Erythroblast (primary cell): Measurements from ENCODE around the gene STIM2.
"Not testable (repeated sequence)": the region's sequence is repeated elsewhere in the genome, so short reads cannot be mapped to it uniquely, and the experiment has no call there.

Experiments used
- DNase-seq, 2 experiments: peaks; one replicate each; lab custom pipeline; 2025; lab: John Stamatoyannopoulos, UW
- GATA1 ChIP-seq: IDR thresholded peaks from 2 replicates; pipeline ENCODE4 v1.6.1; 2011; ENCODE audit warnings: low read depth, mild to moderate bottlenecking, control low read depth, low read length, moderate library complexity
- POLR2A ChIP-seq: IDR thresholded peaks from 2 replicates; pipeline ENCODE4 v1.6.1; 2011; ENCODE audit warnings: mild to moderate bottlenecking, low read length

STIM2 gene

GRCh38 chr4:26860157-26860921 lies at the start of gene STIM2:
TSS of gene STIM2 (plus strand) at chr4:26860841.
- TF ChIP-seq POLR2A: peak; percentile 97
- no peak for TF ChIP-seq GATA1
- DNase-seq: peak; percentile 98 to 99

DNA sequence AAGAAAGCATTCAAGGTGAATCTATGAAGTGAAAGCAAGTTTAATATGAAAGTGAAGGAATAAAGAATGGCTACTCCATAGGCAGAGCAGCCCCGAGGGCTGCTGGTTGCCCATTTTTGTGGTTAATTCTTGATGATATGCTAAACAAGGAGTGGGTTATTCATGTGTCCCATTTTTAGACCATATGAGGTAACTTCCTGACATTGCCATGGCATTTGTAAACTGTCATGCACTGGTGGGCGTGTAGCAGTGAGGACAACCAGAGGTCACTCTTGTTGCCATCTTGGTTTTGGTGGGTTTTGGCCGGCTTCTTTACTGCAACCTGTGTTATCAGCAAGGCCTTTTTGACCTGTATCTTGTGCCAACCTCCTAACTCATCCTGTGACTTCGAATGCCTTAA lies 49.1 kb upstream of the STIM2 start:
- DNase-seq: not testable (repeated sequence)

DNA sequence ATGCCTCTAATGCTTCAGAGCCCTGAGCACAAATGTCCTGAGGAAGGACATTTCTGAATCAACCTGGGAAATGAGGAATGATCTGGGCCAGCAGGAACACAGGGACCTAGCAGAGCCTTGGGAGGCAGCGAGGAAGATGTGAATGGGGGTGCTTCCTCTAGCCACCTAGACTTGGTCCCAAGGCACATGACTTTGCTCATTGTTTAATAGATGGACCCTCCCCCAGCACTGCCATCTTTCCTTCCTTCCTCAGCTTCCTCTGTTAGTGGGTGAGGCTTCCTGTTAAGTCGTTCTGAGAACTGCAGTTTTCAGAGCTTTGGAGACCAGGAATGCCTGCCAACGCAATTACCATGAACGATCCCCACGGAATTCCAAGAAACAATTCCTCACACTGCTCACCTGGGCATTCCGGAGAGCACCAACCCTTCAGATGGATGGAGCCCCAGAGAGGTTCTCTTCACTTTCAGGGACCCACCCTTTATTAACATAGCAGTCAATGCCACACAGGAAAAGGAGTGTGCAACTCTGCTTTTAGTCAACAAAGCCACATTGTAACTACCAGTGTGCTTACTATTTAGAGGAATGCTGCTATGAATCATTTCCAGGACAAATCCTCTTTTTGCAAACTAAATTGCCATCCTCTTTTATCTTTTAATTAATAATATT lies 48.5 kb upstream of the STIM2 start:
- TF ChIP-seq POLR2A: no peak
- TF ChIP-seq GATA1: no peak
- no peak for DNase-seq

- TF ChIP-seq GATA1 (no peak), POLR2A (no peak)
- no peak for DNase-seq
These were observed 46.9 kb upstream of the STIM2 start for GRCh38 chr4:26813698-26814097.

DNA sequence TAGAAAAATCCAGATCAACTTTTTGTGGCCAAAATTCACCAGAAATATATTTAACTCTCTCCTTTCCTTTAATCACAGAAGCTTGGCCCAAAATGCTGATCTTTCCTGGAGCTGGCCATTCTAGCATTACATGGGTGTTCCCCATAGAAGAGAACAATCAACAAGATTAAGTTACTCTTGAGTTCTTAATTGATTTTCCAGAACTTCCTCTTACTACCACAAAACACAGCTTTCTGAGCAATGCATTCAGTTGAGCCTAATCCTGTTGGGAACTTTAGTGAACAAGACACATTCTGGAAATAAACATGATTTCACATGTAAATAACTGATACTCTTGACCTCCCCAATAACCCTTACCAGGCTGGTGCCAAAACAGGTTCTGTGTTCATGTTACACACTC lies 45.4 kb upstream of the STIM2 start:
- no peak for TF ChIP-seq POLR2A
- TF ChIP-seq GATA1: no peak
- DNase-seq: no peak

GRCh38 chr4:26815706-26816105 lies 44.9 kb upstream of the STIM2 start:
- TF ChIP-seq POLR2A (no peak), GATA1 (no peak)
- no peak for DNase-seq

GRCh38 chr4:26819026-26819425 lies 41.6 kb upstream of the STIM2 start:
- no peak for DNase-seq
- TF ChIP-seq POLR2A (no peak), GATA1 (no peak)

DNA sequence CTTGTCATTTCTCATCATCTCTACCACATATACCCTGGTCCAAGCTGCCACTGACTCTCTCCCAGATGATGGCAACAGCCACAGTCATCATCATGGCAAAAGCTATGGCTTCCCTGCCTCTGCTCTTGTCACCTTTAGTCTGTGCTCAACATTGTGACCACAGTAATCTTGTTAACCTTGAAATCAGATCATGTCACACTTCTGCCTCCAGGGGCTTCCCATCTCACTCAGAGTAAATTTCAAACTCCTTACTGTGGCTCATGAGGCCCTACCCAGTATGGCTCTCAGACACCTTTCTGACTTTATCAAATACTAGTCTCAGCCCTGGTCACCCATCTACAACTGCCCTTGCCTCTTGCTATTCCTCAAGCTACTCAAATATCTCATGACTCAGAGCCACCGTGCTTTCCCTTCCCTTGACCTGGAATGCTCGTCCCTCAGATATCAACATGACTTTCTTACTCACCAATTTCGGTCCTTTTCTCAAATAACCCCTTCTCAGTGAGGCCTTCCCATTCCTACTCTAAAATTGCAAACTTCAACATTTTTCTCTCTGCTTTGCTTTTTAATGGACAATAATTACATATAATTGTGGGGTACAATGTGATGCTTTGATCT lies 41.1 kb upstream of the STIM2 start:
- DNase-seq: no peak
- TF ChIP-seq GATA1 (no peak), POLR2A (no peak)

- DNase-seq: no peak
- TF ChIP-seq GATA1 (no peak), POLR2A (no peak)
These were observed 40.3 kb upstream of the STIM2 start for GRCh38 chr4:26820346-26820745.

- TF ChIP-seq POLR2A (no peak), GATA1 (no peak)
- no peak for DNase-seq
These were observed 39.6 kb upstream of the STIM2 start for GRCh38 chr4:26821031-26821430.

GRCh38 chr4:26821677-26822503 lies 38.8 kb upstream of the STIM2 start:
- TF ChIP-seq GATA1: no peak
- TF ChIP-seq POLR2A: no peak
- no peak for DNase-seq

- TF ChIP-seq POLR2A (no peak), GATA1 (no peak)
- DNase-seq: no peak
These were observed 38.1 kb upstream of the STIM2 start for GRCh38 chr4:26822546-26822945.

GRCh38 chr4:26822974-26823373 lies 37.7 kb upstream of the STIM2 start:
- not testable (repeated sequence) for DNase-seq

DNA sequence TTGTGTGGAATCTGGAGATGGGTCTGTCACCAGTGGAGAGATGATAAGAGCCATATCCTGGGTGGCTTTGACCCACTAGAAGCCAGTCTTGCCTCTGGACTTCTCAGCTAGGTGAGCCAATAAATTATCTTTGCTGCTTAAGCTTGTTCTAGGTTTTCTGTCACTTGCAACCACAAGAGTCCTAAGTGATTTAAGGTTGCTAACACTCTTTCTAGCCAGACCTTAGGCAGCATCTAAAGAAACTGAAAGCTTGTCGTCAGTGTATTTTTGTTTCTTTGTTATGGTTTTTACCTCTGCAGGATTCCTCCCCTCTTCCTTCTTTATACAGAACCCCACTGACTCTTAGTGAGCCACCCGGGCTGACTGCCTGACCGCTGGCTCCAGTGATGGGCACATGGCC lies 37.1 kb upstream of the STIM2 start:
- no peak for TF ChIP-seq GATA1
- no peak for DNase-seq
